Right forelimb (tissue), 1 donor: Measurements from ENCODE around the gene PWP1.

Experiments
- DNase-seq: peaks from one replicate; pipeline ENCODE4 v3.0.0-alpha.2; 2018

The PWP1 gene

DNA sequence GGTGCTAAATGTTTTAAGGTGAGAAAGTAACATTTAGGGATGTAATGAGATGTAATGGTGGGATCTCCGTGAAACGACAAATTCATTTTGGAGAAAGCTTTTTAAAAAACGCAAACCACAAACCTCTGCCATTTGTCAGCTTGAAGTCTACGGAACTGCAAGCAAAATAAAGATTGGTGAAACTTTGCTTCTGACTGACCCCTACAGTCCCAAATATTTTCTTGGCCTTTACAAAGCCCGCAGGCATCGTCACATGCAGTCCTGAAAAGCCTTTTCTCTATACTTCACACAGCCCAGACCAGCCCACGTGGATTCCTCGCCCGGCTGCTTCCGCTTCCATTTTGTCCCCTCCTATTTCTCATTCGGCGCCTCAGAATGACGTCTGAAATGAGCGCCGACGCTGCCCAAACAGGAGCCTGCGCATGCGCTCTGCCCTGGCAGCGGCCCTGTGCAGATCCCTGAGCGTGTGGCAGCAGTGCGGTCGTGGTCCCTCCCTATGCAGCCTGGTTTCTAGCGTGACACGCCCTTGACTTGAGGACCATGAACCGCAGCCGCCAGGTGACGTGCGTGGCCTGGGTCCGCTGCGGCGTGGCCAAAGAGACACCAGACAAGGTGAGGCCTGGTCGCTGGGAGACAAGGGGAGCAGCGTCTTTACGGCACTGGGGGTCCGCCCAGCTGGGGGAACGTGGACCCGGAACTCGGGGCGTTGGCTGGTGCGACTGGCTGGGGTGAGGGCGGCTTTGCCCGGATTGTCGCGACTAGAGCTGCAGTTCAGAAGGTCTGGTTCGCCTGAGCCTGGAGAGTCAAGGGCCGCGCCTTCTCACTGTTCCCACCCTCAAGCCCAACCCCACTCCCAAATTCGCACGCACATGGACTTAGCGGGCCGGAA, at the start of gene PWP1:
TSS of gene PWP1 (plus strand) at position 440 of the 889 bp plus-strand sequence. CDS start at position 541, 101 bp downstream.
- peak; percentile 97 for DNase-seq

DNA sequence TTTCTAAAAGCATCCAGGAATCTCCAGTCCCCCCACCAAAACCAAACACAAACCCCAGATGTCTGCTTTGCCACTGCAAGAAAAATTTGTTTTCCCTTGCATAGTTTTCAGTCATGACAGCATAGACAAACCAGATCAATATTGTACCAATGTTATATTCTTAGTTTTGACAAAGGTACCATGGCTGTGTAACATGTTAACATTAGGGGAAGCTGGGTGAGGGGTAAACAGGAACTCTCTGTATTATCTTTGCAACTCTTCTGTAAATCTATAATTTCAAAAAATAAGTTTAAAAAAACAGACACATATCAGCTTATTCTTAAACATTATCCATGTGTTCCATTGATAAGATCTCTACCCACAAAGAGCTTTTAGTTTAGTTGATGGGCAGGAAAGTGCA, 44.4 kb upstream of the PWP1 start:
- DNase-seq = no peak

DNA sequence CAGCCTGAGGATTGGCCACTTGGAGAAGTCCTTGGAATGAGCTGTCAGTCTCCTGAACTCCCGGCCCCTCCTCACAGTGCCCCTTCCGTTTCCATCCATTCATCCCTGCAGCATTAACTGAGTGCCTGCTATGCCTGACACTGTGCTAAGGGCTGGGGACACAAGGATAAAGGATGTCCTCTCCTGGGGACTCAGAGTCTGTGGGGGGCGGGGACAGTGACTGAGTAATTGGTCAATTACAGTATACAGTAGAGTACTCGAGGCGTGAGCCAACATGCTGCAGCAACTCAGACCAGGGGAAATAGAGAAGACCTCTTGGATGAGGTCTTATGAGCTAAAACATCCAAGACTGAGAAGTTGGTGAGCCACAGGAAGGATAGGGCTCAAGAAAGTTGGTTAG, 43.4 kb upstream of the PWP1 start:
- no peak for DNase-seq

DNA sequence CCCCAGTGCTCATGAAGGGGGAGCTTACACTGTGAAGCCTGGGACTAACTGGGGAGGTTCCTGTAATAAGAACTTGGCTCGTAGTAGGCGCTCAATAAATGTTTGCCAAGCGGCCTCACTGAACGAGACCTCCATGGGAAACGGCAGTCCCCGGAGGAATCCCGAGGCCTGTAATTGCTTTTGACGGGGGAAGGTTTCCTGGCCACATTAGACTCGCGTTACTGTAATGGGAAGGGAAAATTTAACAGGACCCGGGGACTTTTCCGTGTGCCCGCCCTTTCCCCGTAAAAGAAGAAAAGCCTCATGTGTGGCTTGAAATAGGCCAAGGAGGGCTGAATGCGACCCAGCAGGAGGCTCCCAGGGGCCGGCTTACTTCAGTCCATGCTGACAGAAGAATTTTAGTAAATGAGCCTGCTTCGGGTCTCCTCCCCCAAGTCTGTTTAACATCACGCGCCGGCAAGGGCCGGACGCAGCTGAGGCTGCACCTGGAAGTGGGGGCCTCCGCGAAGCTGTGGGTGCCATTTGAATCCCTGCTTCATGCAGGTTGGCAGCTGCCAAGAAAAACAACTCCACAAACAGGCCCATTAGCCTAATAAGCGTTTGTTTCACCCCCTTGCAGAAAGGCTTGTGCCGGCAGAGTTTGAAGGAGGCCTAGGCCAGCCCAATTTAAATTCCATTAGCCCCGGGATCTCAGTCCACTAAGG, 39.8 kb upstream of the PWP1 start:
- DNase-seq = peak; percentile 74

DNA sequence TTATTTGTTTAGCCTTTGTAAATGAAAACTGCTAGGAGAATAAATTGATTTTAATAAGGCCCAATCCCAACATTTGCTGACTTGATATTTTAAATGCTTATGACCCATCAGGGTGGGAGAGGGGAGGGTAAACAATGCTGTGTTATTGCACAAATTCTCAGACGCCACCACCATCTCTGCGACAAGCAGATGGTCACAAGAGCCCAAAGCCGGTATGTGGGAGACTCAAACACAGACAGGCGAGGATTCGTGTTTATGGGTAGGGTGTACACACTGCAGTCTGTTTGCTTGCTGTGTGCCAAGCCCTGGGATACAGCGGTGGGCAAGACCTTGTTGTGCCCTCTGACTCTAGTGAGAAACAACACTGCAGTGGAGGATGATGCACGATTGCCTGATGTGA, 39.2 kb upstream of the PWP1 start:
- no peak for DNase-seq

DNA sequence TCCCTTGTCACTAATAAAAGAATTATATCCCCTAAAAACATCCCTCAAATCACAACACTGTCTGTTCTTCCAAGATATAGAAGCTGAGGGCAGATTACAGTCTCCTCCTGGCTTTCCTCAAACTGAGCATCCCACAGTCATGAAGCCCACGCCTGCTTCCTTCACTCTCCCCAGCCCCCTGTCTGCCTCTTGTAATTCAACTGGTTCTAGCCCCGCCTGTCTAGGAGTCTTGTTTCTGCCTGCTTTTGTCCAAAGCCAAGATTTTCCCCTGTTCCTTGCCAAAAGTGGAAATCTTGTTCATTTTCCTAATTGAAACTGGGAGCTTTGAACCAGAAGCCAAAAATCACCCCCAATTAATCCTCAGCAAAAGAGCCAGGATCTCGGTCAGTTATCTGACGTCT, 35.9 kb upstream of the PWP1 start:
- peak; percentile 62 for DNase-seq

DNA sequence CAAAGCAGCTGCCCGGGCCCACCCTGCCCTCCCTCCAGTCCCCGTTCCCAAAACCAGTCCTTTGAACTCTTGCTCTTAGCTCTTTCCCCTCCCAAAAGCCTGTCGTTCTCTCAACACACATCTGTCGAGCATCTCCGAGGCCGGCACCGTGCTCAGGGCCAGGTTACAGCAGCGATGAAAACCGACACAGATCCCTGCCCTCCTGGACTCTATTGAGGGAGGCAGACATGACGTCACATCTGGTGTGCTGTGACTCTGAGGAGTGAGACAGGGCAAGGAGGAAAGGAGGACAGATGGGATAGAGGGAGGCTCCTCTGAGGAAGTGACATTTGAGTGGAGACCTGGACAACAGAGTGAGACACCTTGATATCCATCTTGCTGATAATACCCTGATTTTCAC, 34.6 kb upstream of the PWP1 start:
- peak; percentile 40 for DNase-seq

DNA sequence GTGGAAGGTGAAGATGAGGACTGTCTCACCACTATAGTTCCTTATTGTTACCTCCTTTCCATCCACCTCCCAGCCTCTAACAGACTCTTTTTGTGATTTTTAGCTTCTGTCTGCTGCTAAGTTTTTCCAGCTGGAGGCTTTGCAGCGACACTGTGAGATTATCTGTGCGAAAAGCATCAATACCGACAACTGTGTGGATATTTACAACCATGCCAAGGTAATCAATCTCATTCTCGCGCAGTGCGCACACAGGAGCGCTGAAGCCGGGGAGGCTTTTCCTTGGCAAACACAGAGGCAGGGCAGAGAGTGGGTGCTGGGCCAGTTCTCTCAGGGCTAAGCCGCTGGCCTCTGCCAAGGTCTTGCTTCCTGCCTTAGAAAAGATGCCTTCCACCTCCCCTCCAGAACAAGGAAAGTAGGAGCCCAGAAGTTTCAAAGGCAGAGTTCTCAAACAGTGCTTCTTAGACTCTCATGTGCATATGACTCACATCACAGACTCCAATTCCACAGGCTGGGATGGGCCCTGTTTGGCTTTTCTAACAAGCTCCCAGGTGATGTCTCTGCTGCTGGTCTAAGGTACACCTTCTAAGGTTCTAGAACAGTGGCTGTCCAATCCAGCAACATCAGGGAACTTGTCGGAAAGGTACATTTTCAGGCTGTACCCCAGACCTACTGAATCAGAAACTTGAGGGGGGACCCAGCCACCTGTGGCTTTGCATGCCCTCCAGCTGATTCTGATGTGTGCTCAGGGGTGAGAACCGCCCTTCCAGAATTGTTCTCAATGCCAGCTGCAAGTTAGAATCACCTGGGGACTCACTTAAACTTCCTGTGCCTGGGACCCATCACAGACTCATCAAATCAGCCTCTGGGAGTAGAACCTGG, 33.8 kb upstream of the PWP1 start:
- no peak for DNase-seq

DNA sequence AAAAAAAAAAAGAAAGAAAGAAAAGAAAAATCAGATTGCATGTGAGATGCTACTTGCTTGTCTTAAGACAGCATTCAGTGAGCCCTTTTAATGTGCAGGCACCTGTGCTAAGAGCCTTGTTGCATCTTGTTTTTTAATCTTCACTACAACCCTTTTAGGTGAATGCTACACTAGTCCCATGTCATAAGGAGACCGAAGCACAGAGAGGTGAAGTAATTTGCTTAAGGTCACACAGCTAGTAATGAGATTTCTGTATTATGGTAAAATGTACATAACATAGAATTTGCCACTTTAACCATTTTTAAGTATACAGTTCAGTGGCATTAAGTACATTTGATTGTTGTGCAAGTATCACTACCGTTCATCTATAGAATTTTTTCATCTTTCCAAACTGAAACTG, 32.1 kb upstream of the PWP1 start:
- no peak for DNase-seq

DNA sequence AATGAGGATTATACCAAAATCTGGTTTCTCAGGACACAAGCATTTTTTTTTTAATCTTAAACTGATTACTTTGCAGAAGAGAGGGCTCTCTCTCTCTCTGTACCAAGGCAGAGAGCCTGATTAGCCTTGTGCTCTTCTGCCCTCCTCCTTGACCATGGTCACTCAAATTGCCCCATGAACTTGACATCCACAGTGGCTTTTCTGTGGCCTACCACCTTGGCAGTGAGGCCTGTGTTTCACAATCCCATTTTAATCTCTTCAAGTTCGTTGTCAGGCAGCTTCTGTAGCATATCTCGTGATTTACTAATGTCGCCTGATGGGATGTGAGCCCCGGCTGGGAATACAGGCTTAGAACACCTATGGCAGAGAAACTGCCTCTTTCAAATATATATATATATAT, 30.7 kb upstream of the PWP1 start:
- DNase-seq = no peak

DNA sequence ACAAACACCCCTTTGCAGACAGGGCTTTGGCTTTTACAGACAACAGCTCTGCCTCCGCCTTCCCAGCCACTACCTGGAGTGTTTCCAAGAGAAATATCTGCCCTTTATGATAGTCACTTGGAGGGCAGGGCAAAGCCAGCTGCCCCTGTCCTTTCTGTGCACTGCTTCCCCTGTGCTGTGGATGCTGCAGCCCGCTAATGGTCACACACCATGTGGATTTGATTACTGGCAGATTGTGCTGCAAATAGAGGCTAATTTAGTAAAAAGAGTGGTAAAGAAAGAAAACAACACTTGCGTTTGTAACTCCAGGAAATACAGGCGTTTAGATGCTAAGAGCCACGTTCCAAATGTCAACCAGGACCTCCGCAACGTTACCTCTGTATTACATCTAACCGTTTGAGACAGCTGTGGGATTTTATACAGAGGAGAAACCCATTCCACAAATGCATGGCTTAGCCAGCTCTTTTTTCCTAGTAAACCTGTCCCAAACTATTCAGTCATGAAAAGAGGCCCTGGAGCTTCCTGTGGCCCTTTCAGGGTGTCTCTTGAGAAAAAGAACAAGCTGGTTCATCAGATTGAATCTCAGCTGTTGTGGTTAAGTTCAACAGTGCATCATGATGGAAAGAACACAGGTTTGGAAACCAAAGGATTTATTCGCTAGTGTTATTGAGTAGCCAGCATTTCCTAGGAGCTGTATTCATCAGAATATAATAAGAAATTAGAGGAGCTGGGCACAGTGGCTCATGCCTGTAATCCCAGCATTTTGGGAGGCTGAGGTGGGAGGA, 30.1 kb upstream of the PWP1 start:
- no peak for DNase-seq

DNA sequence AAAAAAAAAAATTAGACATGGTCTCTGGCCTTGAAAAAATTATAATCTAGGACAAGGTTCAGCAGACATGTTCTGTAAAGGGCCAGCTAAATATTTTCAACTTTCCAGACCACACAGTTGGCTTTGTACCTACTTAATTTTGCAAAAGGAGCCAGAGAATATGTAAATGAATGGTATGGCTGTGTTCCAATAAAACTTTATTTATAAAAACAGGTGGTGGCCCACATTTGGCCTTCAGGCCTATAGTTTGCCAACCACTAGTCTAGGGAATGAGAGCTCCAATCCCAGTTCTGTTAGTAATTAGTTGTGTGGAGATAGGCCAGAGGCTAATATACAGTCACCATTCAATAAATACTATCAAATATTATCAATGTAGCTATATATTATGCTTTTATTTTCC, 29.3 kb upstream of the PWP1 start:
- no peak for DNase-seq

DNA sequence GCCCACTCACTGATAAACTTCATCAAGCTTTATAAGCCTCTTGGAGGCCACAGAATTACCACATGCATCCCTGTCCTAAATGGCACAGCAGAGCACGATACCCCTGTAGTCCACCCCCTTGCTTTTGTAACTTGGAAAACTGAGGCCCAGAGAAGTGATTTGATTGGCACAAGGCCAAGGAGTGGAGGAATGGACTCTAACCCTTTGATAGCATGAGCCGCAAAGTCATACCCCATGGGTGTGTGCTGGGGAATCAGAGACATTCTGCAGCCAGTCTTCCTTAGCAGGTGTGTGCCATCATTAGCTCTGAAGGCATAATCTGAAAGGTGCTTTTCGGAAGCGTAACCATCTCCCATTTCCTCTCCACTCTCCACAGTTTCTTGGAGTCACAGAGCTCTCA, 28.5 kb upstream of the PWP1 start:
- no peak for DNase-seq

DNA sequence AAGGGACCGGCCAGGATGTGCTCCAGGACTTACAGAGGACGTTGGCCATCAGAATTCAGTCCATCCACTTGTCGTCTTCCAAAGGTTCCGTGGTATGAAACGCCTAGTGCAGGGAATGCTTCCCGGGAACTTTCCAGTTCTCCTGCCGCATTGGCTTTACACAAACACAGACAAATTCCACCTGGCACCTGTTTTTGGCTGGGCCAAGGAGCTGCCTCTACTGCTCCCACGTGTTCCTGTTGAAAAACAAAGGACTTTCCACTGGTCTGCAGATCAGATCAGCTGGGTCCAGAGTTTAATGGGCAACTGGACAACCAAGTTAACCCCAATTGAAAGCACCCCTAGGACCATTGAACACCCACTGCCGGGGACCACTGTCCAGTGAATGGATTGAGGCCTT, 28.0 kb upstream of the PWP1 start:
- no peak for DNase-seq

DNA sequence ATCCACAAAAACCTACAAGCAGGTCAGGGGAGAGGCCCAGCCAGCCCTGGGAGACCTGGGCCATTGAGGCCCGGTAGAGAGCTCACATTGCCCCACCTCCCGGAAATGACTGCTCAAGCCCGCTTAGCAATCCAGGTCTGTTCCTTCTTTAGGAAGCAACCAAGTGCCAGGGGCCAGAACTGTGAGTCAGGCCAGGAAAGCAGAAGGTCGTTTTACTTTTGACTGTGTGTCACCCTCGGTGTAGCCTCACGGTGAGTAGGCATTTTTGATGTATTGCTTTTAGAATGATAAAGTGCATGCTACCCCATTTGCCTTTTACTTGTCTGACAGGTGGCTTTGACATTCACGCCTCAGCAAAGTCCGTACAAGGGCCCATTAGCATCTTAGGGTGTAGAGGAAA, 25.4 kb upstream of the PWP1 start:
- DNase-seq = no peak

DNA sequence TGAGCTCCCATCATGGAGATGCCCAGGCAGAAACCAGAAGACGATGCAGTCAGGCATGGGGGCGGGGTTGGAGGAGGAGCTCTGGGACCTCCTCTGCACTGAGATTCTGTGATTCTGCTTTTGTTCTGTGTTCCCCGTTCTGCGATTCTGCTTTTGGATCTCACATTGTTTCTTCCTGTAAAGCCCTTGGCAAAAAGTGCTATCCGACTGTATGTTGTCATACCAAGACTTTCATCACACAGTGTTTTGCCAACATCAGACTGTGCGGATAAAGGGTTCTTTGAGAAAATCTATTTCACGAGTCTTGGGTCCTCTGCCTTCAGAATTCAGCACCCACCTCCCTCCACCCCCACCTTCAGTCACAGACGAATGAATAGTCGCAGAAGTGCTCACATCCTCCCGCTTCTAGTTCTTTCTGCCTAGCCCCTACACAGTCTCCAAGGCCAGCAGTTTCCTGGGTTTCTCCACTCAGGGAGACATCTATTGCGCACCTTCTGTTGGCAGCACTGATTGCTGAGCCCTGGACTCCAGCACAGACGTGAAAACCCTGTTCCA, 24.7 kb upstream of the PWP1 start:
- DNase-seq = no peak

DNA sequence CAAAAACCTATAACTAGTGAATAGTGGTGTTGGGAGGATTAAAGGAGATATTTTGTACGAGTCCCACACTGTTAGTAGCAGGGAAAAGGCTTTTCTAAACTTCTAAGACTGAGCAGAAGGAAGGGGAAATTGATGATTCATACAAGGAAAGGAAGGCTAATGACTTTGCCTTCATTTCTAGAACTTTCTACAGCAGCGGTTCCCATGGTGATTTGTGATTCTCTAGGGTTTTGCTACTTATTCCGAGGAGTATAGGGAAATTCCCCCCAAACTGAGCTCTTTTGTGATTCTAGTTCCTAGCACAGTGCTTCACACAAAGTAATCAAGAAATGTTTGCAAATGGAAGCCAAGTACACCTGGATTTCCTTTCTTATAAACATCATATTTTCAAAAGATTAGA, 23.8 kb upstream of the PWP1 start:
- DNase-seq = no peak

DNA sequence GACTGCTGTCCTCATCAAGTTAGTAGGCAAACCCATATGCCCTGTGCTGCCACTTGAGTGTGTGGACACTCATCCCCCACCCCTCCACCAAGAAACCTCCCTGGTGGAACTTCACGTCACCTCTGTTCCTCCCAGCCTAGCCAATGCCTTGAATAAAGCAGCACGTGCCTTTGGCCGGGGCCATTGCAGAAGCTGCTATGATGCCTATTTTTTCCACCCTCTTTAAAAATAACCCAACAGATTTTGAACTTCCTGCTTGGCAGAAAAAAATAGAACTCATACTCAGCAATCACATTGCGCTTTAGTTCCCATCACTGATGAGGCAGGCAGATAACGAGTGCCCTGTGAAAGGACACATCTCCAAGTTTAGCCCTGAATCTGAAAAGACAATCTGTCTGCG, 23.1 kb upstream of the PWP1 start:
- no peak for DNase-seq

DNA sequence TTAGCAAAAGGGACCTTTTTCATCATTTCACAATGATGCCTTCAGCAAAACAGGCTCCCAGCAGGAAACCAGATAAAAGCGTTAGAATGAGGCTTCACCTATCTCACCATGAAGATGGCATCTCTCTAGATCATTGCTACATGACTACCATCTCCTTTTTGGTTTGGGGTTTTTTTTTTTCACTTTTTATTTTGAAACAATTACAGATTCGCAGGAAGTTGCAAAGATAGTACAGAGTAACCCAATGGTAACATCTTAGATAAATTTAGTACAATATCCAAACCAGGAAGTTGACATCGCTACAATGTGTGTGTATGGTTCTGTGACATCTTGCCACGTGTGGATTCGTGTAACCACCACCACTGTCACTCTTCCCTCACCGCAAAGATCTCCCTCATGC, 22.3 kb upstream of the PWP1 start:
- DNase-seq = no peak

DNA sequence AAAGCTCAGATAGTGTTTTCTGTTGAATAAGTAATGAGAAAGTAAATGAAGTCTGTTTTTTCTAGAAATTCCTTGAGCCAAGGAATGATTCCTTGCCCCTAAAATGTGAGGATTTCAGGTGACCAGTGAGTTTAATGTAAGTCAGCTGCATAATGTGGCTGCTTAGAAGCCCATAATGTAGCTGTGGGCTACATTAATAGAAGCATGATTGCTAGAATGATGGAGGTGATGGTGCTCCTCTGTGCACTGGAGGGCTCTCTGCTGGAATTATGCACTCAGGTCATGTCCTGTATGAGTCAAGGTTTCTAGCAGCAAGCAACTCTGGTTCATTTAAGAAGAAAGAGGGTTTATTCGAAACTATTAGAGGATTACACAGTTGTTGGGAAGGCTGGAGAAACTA, 19.6 kb upstream of the PWP1 start:
- DNase-seq = no peak

DNA sequence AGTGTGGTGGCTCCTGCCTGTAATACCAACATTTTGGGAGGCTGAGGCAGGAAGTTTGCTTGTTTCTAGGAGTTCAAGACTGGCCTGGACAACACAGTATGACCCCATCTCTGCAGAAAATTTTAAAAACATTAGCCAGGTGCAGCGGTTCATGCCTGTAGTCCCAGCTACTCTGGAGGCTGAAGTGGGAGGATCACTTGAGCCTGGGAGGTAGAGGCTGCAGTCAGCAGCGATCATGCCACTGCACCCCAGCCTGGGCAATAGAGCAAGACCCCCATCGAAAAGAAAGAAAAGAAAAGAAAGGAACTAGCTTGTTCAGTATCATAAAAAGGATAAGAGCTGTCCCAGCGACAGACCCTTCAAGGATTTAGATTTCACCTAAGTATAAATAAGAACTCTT, 18.1 kb upstream of the PWP1 start:
- DNase-seq = no peak
